GM12878 (cell line): ENCODE measurements around the gene DDX39A. TPM values are rescaled to one million over a fixed set of nuclear protein-coding genes. Genes with fewer than 3 reads are reported as not detected.

ENCODE experiments used
- ATF7 ChIP-seq: fragments of 450-650 bp; IDR thresholded peaks from 2 replicates; pipeline ENCODE4 v1.6.1; 2016; ENCODE audit warnings: low read depth, mild to moderate bottlenecking
- BHLHE40 ChIP-seq, 2 experiments: fragments of 450-650 bp in 1 of 2; IDR thresholded peaks; 2 replicates each; pipeline ENCODE4 v1.6.1; 2011 to 2017; ENCODE audit warnings: low read depth in 2 of 2, borderline replicate concordance in 1 of 2, improper control_type of control experiment in 1 of 2, low read length in 1 of 2, mild to moderate bottlenecking in 1 of 2
- CBFB ChIP-seq: IDR thresholded peaks from 2 replicates; pipeline ENCODE4 v1.6.1; 2016; ENCODE audit warnings: antibody characterized with exemption, low read depth
- CBX3 ChIP-seq: fragments of 200-600 bp; sonication (generic); IDR thresholded peaks from 2 replicates; pipeline ENCODE4 v1.6.1; 2016; ENCODE audit warnings: low read depth, borderline replicate concordance
- DPF2 ChIP-seq: fragments of 450-650 bp; IDR thresholded peaks from 2 replicates; pipeline ENCODE4 v1.6.1; 2017; ENCODE audit warnings: mild to moderate bottlenecking
- E2F8 ChIP-seq: fragments of 450-650 bp; IDR thresholded peaks from 2 replicates; pipeline ENCODE4 v1.6.1; 2018; ENCODE audit warnings: mild to moderate bottlenecking, low read depth, moderate library complexity; ENCODE audit not compliant: partially characterized antibody
- FOXM1 ChIP-seq: IDR thresholded peaks from 2 replicates; pipeline ENCODE4 v1.6.1; 2012; ENCODE audit warnings: low read depth, mild to moderate bottlenecking, inconsistent platforms, low read length, moderate library complexity
- MTA2 ChIP-seq: fragments of 450-650 bp; IDR thresholded peaks from 2 replicates; pipeline ENCODE4 v1.6.1; 2016; ENCODE audit warnings: low read depth, mild to moderate bottlenecking, moderate library complexity
- MXI1 ChIP-seq: fragments of 150-350 bp; IDR thresholded peaks from 2 replicates; pipeline ENCODE4 v1.6.1; 2011; ENCODE audit warnings: low read depth, mild to moderate bottlenecking, inconsistent platforms, low read length, improper control_type of control experiment
- NFXL1 ChIP-seq: fragments of 450-650 bp; IDR thresholded peaks from 2 replicates; pipeline ENCODE4 v1.6.1; 2017; ENCODE audit warnings: antibody characterized with exemption, mild to moderate bottlenecking, borderline replicate concordance
- POLR2A ChIP-seq: IDR thresholded peaks from 2 replicates; pipeline ENCODE4 v1.6.1; 2011; ENCODE audit warnings: low read depth, mild to moderate bottlenecking, low read length
- POLR2AphosphoS5 ChIP-seq: IDR thresholded peaks from 2 replicates; pipeline ENCODE4 v1.6.1; 2011; ENCODE audit warnings: mild to moderate bottlenecking, low read length, inconsistent platforms
- POU2F2 ChIP-seq: IDR thresholded peaks from 3 replicates; pipeline ENCODE4 v1.6.1; 2011; ENCODE audit warnings: low read depth, mild to moderate bottlenecking, low read length, borderline replicate concordance
- RBBP5 ChIP-seq: fragments of 200-600 bp; sonication (generic); conservative IDR thresholded peaks from 2 replicates; pipeline ENCODE4 v1.6.1; 2016
- RELB ChIP-seq: fragments of 450-650 bp; IDR thresholded peaks from 2 replicates; pipeline ENCODE4 v1.6.1; 2017; ENCODE audit warnings: low read depth, mild to moderate bottlenecking, moderate library complexity
- SIN3A ChIP-seq: IDR thresholded peaks from 2 replicates; pipeline ENCODE4 v1.6.1; 2012; ENCODE audit warnings: low read depth, low read length, improper control_type of control experiment
- SMAD1 ChIP-seq: fragments of 450-650 bp; IDR thresholded peaks from 2 replicates; pipeline ENCODE4 v1.6.1; 2018; ENCODE audit warnings: mild to moderate bottlenecking, low read depth; ENCODE audit not compliant: partially characterized antibody
- SRF ChIP-seq, 2 experiments: IDR thresholded peaks; 2 replicates each; pipeline ENCODE4 v1.6.1; 2011; ENCODE audit warnings: low read depth in 2 of 2, low read length in 2 of 2, mild to moderate bottlenecking in 1 of 2, moderate library complexity in 1 of 2
- YY1 ChIP-seq: IDR thresholded peaks from 2 replicates; pipeline ENCODE4 v1.6.1; 2011; ENCODE audit warnings: low read depth, mild to moderate bottlenecking, low read length
- ZNF274 ChIP-seq: IDR thresholded peaks from one replicate; pipeline ENCODE4 v1.8.0; 2011; ENCODE audit not compliant: insufficient read length, insufficient read depth
- ZNF687 ChIP-seq: fragments of 450-650 bp; IDR thresholded peaks from 2 replicates; pipeline ENCODE4 v1.6.1; 2017; ENCODE audit warnings: mild to moderate bottlenecking, moderate library complexity
- polyA plus RNA-seq, 11 experiments: library from polyadenylated mRNA; depleted of rRNA in 4 of 11; unstranded in 6 of 11; stranded (reverse) in 5 of 11; fragments of >200 nt; fragmentation: Nextera tagmentation in 4 of 11; fragmentation: Illumina TruSeq in 1 of 11; extraction: Ambion mirVana in 4 of 11; extraction: Trizol in 1 of 11; gene quantifications; 1 replicate in 1 of 11; 2 replicates in 10 of 11; pipeline versions ENCODE4 v1.2.1 to v1.2.3, GENCODE V29; 2011 to 2016; ENCODE audit warnings: inconsistent platforms in 2 of 11, missing spikeins in 2 of 11, low read depth in 1 of 11
- total RNA-seq, 4 experiments: library from RNA; depleted of rRNA in 3 of 4; stranded (reverse); fragments of >200 nt in 3 of 4; fragmentation: Illumina TruSeq in 1 of 4; extraction: Trizol in 1 of 4; gene quantifications; 2 replicates each; pipeline versions ENCODE4 v1.2.1 to v1.2.3, GENCODE V29; 2013 to 2021

DDX39A gene
- total and polyA plus RNA-seq, 10 of the 15 experiments (the other 5 are each of a cell fraction or from before 2014, with no cell fraction given), result 113 to 378 (median 224) TPM

GRCh38 chr19:14383661-14384555, 35.2 kb downstream of the DDX39A start (continued):
- TF ChIP-seq RELB (peak; percentile 94), CBX3 (no peak), SRF (IDR thresholded peaks at IDR 0.05; ENCODE audit: low read depth in 2 of 2, low read length in 2 of 2) (peak in 1 of 2 experiments; percentile 73; a peak in 2 of 4 replicates), MTA2 (peak; percentile 80), POLR2A (peak; percentile 58; the same call in 1 of the 2 replicates), ZNF274 (no peak), DPF2 (peak; percentile 98), MXI1 (peak; percentile 65; the same call in 1 of the 2 replicates), BHLHE40 (IDR thresholded peaks at IDR 0.05; ENCODE audit: borderline replicate concordance in 1 of 2, low read depth in 2 of 2, low read length in 1 of 2) (0 out of 4 replicates have a peak, but pooled peaks of 1 of the 2 experiments have one; percentile 33), YY1 (0 out of 2 replicates have a peak, but pooled peaks have one; percentile 58), CBFB (peak; percentile 91), SIN3A (peak; percentile 73; the same call in 1 of the 2 replicates), SMAD1 (peak; percentile 55), E2F8 (no peak), ZNF687 (0 out of 2 replicates have a peak, but pooled peaks have one; percentile 35), RBBP5 (no peak), ATF7 (peak; percentile 63), POU2F2 (no peak), NFXL1 (no peak), FOXM1 (peak; percentile 44; the same call in 1 of the 2 replicates), POLR2AphosphoS5 (peak; percentile 78; the same call in 1 of the 2 replicates)
